Measurements from ENCODE around the gene SMIM31. TPM values are rescaled to one million over a fixed set of nuclear protein-coding genes. Genes with fewer than 3 reads are reported as not detected.
A peak's percentile ranks its signal among the peaks of the same experiment; 100 is the strongest.

Gene SMIM31
- under 1 TPM in 5 of 8 experiments, not detected in 3; 0.05 to 0.28 (median 0.13) TPM for total RNA-seq

DNA sequence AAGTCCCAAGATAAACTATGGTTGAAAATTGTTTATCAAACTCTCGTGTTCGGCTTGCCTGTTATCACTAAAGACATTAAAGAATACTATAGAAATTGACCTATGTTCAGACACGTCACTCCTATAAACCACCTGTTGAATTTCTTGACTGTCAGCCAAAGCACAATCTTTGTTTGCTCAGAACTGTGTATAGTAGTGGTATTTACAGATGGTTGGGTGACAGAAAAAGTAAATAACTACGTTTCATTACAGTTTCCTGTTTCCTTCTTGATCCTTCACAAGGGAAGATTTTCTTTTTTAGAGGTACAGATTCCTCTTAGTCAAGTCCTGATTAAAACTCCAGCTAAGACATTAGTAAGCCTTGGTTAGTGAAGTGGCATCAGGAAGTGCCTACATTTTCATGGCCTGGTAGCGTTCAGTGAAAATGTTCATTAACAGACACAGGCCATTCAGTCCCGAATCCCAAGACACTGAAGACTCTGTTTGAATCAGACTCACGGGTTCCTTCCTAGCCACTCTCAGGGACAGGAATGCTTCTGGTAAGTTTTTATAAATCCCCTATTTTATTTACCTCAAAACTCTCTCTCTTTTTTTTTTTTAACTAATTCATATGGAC, at the start of gene SMIM31:
SMIM31 (plus strand) TSS at position 259 of the 616 bp plus-strand sequence. CDS start 16,313 bp downstream, outside the sequence.
- WGBS, 10 experiments = 29 to 97% (median 85%) methylated on average over 1 to 7 of the region's 7 CpGs
- in situ Hi-C loops (cut with MboI; ENCODE audit: low pct_unique_long_range_greater_than_20kb in 2 of 9, low sequenced_read_pairs in 9 of 9, unreplicated experiment in 9 of 9) = no loop called here
- Histone ChIP-seq H3K4me3 (no peak within 1 kb of the TSS), H3K4me1 (replicated peaks in 1 of 2) (no peaks in the 10 kb centered on the region), H3K27ac (no peak within 1 kb of the TSS)
- ATAC-seq (replicated peaks in 6 of 8) = no peak

DNA sequence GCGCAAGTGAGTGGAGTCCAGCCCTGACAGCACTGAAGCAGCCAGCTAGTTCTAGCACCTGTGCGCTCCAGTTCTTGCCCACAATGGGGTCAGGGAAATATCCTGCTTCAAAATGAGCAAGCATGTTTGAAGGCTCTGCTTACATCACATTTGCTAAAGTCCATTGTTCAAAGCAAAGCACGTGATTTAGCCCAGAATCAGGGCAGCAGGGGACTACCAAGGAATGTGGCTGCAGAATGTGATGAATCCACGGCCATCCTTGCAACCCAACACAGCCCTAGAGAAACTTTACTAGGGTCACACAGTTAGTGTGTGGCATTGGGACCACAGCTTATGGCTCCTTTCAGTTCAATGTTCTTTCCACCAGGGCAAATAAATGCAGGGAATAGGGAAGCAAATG, 47.3 kb upstream of the SMIM31 start:
- Histone ChIP-seq H3K4me3 (no peak overlapping the region), H3K4me1 (replicated peaks in 1 of 2) (no peaks in the 10 kb centered on the region), H3K27ac (no peak overlapping the region)
- in situ Hi-C loops (cut with MboI; ENCODE audit: low pct_unique_long_range_greater_than_20kb in 2 of 9, low sequenced_read_pairs in 9 of 9, unreplicated experiment in 9 of 9) = no loop called here
- no peak for ATAC-seq (replicated peaks in 6 of 8)
- 0 to 79% (median 50%) methylated on average over 1 to 4 of the region's 4 CpGs; no CpG with 5 or more reads in 1 of the 10 experiments for WGBS, 10 experiments

GRCh38 chr4:164716901-164717300, 37.0 kb upstream of the SMIM31 start:
- no peak overlapping the region for H3K4me3 ChIP-seq
- in situ Hi-C loops (cut with MboI; ENCODE audit: low pct_unique_long_range_greater_than_20kb in 2 of 9, low sequenced_read_pairs in 9 of 9, unreplicated experiment in 9 of 9) = no loop called here
- H3K27ac ChIP-seq = no peak overlapping the region
- ATAC-seq (replicated peaks in 6 of 8) = peak in 3 of 8 experiments; percentile 53 to 57 (median 55)
- H3K4me1 ChIP-seq (replicated peaks in 1 of 2) = no peaks in the 10 kb centered on the region
- 0 to 100% (median 83%) methylated on average over 1 to 3 of the region's 3 CpGs for WGBS, 10 experiments

DNA sequence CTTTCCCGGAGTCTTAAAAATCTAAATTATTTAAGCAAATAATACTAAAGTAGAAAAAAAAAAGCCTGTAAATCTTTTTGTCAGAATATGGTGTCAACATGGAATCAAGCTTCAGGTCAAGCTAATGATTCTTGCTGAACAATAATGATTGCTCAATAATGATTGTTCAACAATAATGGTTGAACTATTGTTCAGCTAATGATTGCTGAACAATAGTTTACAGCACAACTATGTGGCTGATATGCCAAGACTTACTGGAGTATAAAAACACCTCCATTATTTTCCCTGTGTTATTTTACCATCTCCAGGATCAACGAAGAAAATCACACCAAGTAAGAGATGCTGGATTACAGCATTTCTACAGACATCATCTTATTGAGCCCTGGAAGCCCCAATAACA, 35.1 kb upstream of the SMIM31 start:
- Histone ChIP-seq H3K4me3 (no peak overlapping the region), H3K4me1 (replicated peaks in 1 of 2) (no peaks in the 10 kb centered on the region), H3K27ac (no peak overlapping the region)
- WGBS, 10 experiments = 0 to 100% (median 81%) methylated on average over 1 to 2 of the region's 2 CpGs
- ATAC-seq (replicated peaks in 6 of 8) = no peak
- in situ Hi-C loops (cut with MboI; ENCODE audit: low pct_unique_long_range_greater_than_20kb in 2 of 9, low sequenced_read_pairs in 9 of 9, unreplicated experiment in 9 of 9) = no loop called here

- no peak overlapping the region for H3K4me3 ChIP-seq
- 35 to 96% (median 60%) methylated on average over 1 to 4 of the region's 4 CpGs; no CpG with 5 or more reads in 3 of the 10 experiments for WGBS, 10 experiments
- H3K27ac ChIP-seq = no peak overlapping the region
- ATAC-seq (replicated peaks in 6 of 8) = no peak
- in situ Hi-C loops (cut with MboI; ENCODE audit: low pct_unique_long_range_greater_than_20kb in 2 of 9, low sequenced_read_pairs in 9 of 9, unreplicated experiment in 9 of 9) = loop anchor here in 7 of 9 experiments (10.0 to 25.0 kb wide), 6 partner anchors 713 to 1238 kb away; partner anchors contain the start of gene TMA16 (in 2 of the 7)
- H3K4me1 ChIP-seq (replicated peaks in 1 of 2) = no peaks in the 10 kb centered on the region
Observed at GRCh38 chr4:164725066-164725465, 28.9 kb upstream of the SMIM31 start.

DNA sequence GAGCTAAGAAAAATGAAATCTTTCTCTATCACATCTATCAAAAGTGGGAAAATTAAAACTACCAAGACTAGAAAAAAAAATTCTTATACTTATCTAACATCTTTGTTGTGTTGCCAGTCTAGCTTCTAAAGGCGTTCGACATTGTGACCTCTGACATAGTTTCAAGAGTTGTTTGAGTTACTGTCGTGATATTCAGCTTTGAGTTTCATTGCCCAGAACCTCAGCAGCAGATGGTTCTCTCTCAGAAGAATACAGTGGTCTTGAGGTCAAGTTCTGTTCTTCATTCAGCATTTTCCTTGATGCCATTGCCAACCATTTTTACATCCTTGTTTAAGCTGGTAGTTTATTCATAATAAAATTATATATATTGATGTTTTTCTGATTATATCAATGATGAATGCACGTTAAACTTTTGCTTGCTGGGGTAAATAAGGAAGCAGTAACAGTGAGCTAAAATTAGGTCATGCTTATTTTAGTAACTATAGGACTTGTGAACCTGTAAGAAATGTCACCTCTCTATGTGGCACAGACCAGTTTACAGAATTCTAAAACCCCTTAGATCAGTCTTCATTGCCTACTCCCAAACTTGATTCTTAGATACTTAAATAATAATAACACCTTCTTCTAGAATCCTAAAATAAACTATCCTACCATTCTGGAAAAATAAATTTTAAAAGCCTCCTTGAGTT, 23.1 kb upstream of the SMIM31 start:
- in situ Hi-C loops (cut with MboI; ENCODE audit: low pct_unique_long_range_greater_than_20kb in 2 of 9, low sequenced_read_pairs in 9 of 9, unreplicated experiment in 9 of 9) = loop anchor here in 6 of 9 experiments (25.0 kb wide), 5 partner anchors 719 to 1244 kb away; partner anchors contain the start of gene TMA16 (in 2 of the 6)
- 0 to 100% (median 72%) methylated on average over 1 to 4 of the region's 4 CpGs for WGBS, 10 experiments
- Histone ChIP-seq H3K4me3 (no peak overlapping the region), H3K27ac (no peak overlapping the region), H3K4me1 (replicated peaks in 1 of 2) (no peaks in the 10 kb centered on the region)
- ATAC-seq (replicated peaks in 6 of 8) = no peak

GRCh38 chr4:164731827-164732474, 22.0 kb upstream of the SMIM31 start:
- in situ Hi-C loops (cut with MboI; ENCODE audit: low pct_unique_long_range_greater_than_20kb in 2 of 9, low sequenced_read_pairs in 9 of 9, unreplicated experiment in 9 of 9) = loop anchor here in 6 of 9 experiments (25.0 kb wide), 5 partner anchors 720 to 1245 kb away; partner anchors contain the start of gene TMA16 (in 2 of the 6)
- WGBS, 10 experiments = 10 to 85% (median 35%) methylated on average over 2 to 5 of the region's 5 CpGs
- Histone ChIP-seq H3K4me3 (no peak overlapping the region), H3K4me1 (replicated peaks in 1 of 2) (no peaks in the 10 kb centered on the region), H3K27ac (no peak overlapping the region)
- peak in 7 of 8 experiments; percentile 33 to 65 (median 53) for ATAC-seq (replicated peaks in 6 of 8)

DNA sequence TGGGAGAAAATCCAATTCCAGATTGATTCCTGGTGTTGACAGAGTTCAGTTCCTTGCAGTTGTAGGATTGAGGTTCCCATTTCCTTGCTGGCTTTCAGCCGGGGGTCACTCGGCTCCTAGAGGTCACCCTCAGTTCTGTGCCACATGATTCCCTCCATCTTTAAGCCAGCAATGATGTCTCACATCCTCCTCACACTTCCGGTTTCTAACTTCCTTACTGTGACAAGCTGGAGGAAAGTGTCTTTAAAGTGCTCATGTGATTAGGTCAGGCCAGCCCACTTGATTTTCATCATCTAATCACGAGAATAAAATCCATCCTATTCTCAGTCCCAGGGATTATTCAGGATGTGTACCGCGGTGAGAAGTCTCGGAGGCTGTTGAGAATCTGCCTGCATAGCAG, 19.4 kb upstream of the SMIM31 start:
- in situ Hi-C loops (cut with MboI; ENCODE audit: low pct_unique_long_range_greater_than_20kb in 2 of 9, low sequenced_read_pairs in 9 of 9, unreplicated experiment in 9 of 9) = loop anchor here in 6 of 9 experiments (25.0 kb wide), 5 partner anchors 722 to 1247 kb away; partner anchors contain the start of gene TMA16 (in 2 of the 6)
- no peaks in the 10 kb centered on the region for H3K4me1 ChIP-seq (replicated peaks in 1 of 2)

DNA sequence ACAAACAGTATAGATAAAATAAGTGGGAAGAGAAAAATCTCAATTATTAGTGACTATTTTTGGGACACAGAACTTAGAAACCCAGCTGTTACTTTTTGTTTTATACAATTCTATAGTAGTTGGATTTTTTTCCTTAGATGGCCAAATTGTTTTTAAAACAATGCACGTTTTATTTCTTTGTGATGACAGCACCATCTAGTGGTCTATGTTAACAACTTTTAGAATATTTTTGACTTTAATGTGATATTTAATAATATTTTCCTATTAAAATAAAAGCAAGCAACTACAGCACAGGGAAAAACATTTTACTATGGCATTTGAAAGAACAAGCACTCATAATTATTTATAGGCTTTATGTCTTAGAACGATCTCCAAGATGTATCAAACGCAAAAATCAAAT, 5.6 kb upstream of the SMIM31 start:
- in situ Hi-C loops (cut with MboI; ENCODE audit: low pct_unique_long_range_greater_than_20kb in 2 of 9, low sequenced_read_pairs in 9 of 9, unreplicated experiment in 9 of 9) = loop anchor here in 6 of 9 experiments (25.0 kb wide), 5 partner anchors 736 to 1261 kb away; partner anchors contain the start of gene TMA16 (in 2 of the 6)
- Histone ChIP-seq H3K4me1 (replicated peaks in 1 of 2) (no peaks in the 10 kb centered on the region), H3K4me3 (no peak overlapping the region), H3K27ac (no peak overlapping the region)
- ATAC-seq (replicated peaks in 6 of 8) = no peak
- 25 to 72% (median 58%) methylated on average over 3 of the region's 3 CpGs for WGBS, 10 experiments

More for the DNA sequence above, 19.4 kb upstream of the SMIM31 start:
- WGBS, 10 experiments = 25 to 100% (median 88%) methylated on average over 1 to 6 of the region's 7 CpGs; no CpG with 5 or more reads in 3 of the 10 experiments
- no peak for ATAC-seq (replicated peaks in 6 of 8)
- Histone ChIP-seq H3K27ac (no peak overlapping the region), H3K4me3 (no peak overlapping the region)

GRCh38 chr4:164755432-164755831, 1.5 kb downstream of the SMIM31 start:
- H3K4me1 ChIP-seq (replicated peaks in 1 of 2) = no peaks in the 10 kb centered on the region
- no peak overlapping the region for H3K4me3 ChIP-seq
- in situ Hi-C loops (cut with MboI; ENCODE audit: low pct_unique_long_range_greater_than_20kb in 2 of 9, low sequenced_read_pairs in 9 of 9, unreplicated experiment in 9 of 9) = no loop called here
- WGBS, 10 experiments = no CpG with 5 or more reads among the region's 1 CpG
- no peak for ATAC-seq (replicated peaks in 6 of 8)
- H3K27ac ChIP-seq = no peak overlapping the region

- Histone ChIP-seq H3K27ac (no peak overlapping the region), H3K4me1 (replicated peaks in 1 of 2) (no peaks in the 10 kb centered on the region), H3K4me3 (no peak overlapping the region)
- in situ Hi-C loops (cut with MboI; ENCODE audit: low pct_unique_long_range_greater_than_20kb in 2 of 9, low sequenced_read_pairs in 9 of 9, unreplicated experiment in 9 of 9) = no loop called here
- WGBS, 10 experiments = 6 to 100% (median 48%) methylated on average over 1 to 2 of the region's 2 CpGs; no CpG with 5 or more reads in 2 of the 10 experiments
- no peak for ATAC-seq (replicated peaks in 6 of 8)
Observed at GRCh38 chr4:164756686-164757085, 2.8 kb downstream of the SMIM31 start.

DNA sequence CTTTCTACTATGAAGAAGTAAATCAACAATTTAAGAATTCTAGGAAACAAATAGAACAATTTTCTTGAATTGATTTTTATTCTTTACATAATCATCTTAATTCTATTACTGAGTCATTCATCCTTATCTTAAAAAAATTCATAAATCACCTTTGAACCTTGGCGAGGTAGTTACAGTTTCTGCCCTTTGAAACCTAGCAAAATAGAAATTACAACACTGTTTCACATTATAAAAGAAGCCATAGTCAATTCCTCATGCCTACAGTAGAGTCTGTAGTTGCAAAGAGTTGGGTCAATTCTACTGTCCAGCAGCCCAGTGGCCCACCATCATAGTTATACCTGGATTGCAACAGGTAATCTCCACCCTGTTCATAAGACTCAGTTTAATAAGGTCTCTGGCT, 7.3 kb downstream of the SMIM31 start:
- in situ Hi-C loops (cut with MboI; ENCODE audit: low pct_unique_long_range_greater_than_20kb in 2 of 9, low sequenced_read_pairs in 9 of 9, unreplicated experiment in 9 of 9) = no loop called here
- H3K27ac ChIP-seq = no peak overlapping the region
- no peak for ATAC-seq (replicated peaks in 6 of 8)
- 0 to 100% (median 87%) methylated on average over 1 of the region's 1 CpG; no CpG with 5 or more reads in 2 of the 10 experiments for WGBS, 10 experiments
- no peak overlapping the region for H3K4me3 ChIP-seq
- peaks cover 6 to 10% of the 10 kb centered on the region in 2 donors for H3K4me1 ChIP-seq (replicated peaks in 1 of 2)

GRCh38 chr4:164761746-164762275, 7.9 kb downstream of the SMIM31 start:
- no peak for ATAC-seq (replicated peaks in 6 of 8)
- 0 to 100% (median 83%) methylated on average over 1 to 4 of the region's 6 CpGs; no CpG with 5 or more reads in 1 of the 10 experiments for WGBS, 10 experiments

More at GRCh38 chr4:164761746-164762275, 7.9 kb downstream of the SMIM31 start:
- H3K27ac ChIP-seq = no peak overlapping the region
- no peak overlapping the region for H3K4me3 ChIP-seq
- peaks cover 6 to 11% of the 10 kb centered on the region in 2 donors for H3K4me1 ChIP-seq (replicated peaks in 1 of 2)
- in situ Hi-C loops (cut with MboI; ENCODE audit: low pct_unique_long_range_greater_than_20kb in 2 of 9, low sequenced_read_pairs in 9 of 9, unreplicated experiment in 9 of 9) = no loop called here

Measured in motor neuron (in vitro differentiated cells).